ENCODE results near the gene SLC25A11. TPM values are rescaled to one million over a fixed set of nuclear protein-coding genes. Genes with fewer than 3 reads are reported as not detected.

The SLC25A11 gene
- total RNA-seq, 1 experiment from 2014 or later = 75.1 TPM

- Histone ChIP-seq H3K27me3 (ENCODE audit: insufficient read depth, low read length) (no peaks in the 10 kb centered on the region), H3K36me3 (ENCODE audit: control insufficient read depth in 1 of 2, insufficient read depth in 2 of 2, low read length in 2 of 2) (peaks cover 9 to 25% of the 10 kb centered on the region in 2 experiments; a peak in 2 of 4 replicates), H3K4me1 (ENCODE audit: control insufficient read depth in 1 of 2, insufficient read depth in 2 of 2, low read length in 2 of 2) (peaks cover 32 to 68% of the 10 kb centered on the region in 2 experiments), H3K9me2 (ENCODE audit: insufficient read depth) (no peaks in the 10 kb centered on the region), H3K4me3 (replicated peaks in 1 of 2; ENCODE audit: low read depth in 1 of 2, low read length in 2 of 2) (peak overlapping the region; percentile 96 to 97), H3K79me2 (ENCODE audit: insufficient read depth, low read length) (peaks cover 82% of the 10 kb centered on the region), H3K4me2 (ENCODE audit: low read length) (peak overlapping the region; percentile 100), H3K9me3 (ENCODE audit: control insufficient read depth in 1 of 2, insufficient read depth in 1 of 2, low read depth in 1 of 2, low read length in 2 of 2) (no peaks in the 10 kb centered on the region), H2AFZ (ENCODE audit: low read depth, low read length, poor library complexity, severe bottlenecking) (no peak overlapping the region), H3K9ac (ENCODE audit: low read length) (peak overlapping the region; percentile 97), H4K20me1 (ENCODE audit: insufficient read depth) (peaks cover 12% of the 10 kb centered on the region; the same call in 1 of the 2 replicates), H3K27ac (ENCODE audit: low read depth, low read length) (peak overlapping the region; percentile 99)
- BruUV-seq (replicated peaks) = no TSS peak
- POLR2A ChIA-PET = interaction anchor here (1.3 to 4.7 kb wide), 3 partner anchors 19 to 37 kb away, joined by 3 to 45 read pairs (median 4); partner anchors contain the start of gene SPAG7
- ATAC-seq (no peak), DNase-seq (ENCODE audit: low read depth, low spot score) (no peak)
- RAD21 ChIA-PET (ENCODE audit: low non-redundant PET in 1 of 2, low total read pairs in 2 of 2, uncharacterized antibody in 2 of 2, unreplicated experiment in 2 of 2) = no interaction called here
- intact Hi-C loops (cut with micrococcal nuclease) = loop anchor here (1.0 to 5.0 kb wide), 2 partner anchors 41 to 116 kb away; partner anchors contain the start of gene CAMTA2
- CTCF ChIA-PET = interaction anchor here (1.0 kb wide), 2 partner anchors 43 to 379 kb away, joined by 3 read pairs; partner anchors contain the start of gene CHRNE
- no peak for TF ChIP-seq SRF (IDR thresholded peaks at IDR 0.05; ENCODE audit: low read depth)
- no peak for TF ChIP-seq ELF1 (IDR thresholded peaks at IDR 0.05; ENCODE audit: borderline replicate concordance, low read depth)
- no peak for TF ChIP-seq POLR2AphosphoS5 (IDR thresholded peaks at IDR 0.05; ENCODE audit: low read depth, low read length)
- TF ChIP-seq JUND (IDR thresholded peaks at IDR 0.05) = no peak
- TF ChIP-seq CBX3 (IDR thresholded peaks at IDR 0.05; ENCODE audit: low read depth) = no peak
- no peak for TF ChIP-seq EZH2 (IDR thresholded peaks at IDR 0.05)
- TF ChIP-seq SIN3A (IDR thresholded peaks at IDR 0.05; ENCODE audit: low read depth) = no peak
- TF ChIP-seq ATF3 (IDR thresholded peaks at IDR 0.05) = no peak
- no peak for TF ChIP-seq ZBTB33 (IDR thresholded peaks at IDR 0.05; ENCODE audit: extremely low read depth, insufficient replicate concordance, low read length)
- TF ChIP-seq FOSL1 (IDR thresholded peaks at IDR 0.05; ENCODE audit: low read depth) = no peak
- TF ChIP-seq MAX (IDR thresholded peaks at IDR 0.05) = no peak
- no peak for TF ChIP-seq EZH2phosphoT487 (IDR thresholded peaks at IDR 0.05; ENCODE audit: borderline replicate concordance)
- TF ChIP-seq YY1 (IDR thresholded peaks at IDR 0.05; ENCODE audit: extremely low read depth, insufficient replicate concordance, low read depth, low read length) = no peak
Observed at GRCh38 chr17:4945944-4946280, 6.1 kb upstream of the SLC25A11 start.
